CD4-positive, alpha-beta T cell treated with Interleukin-17A for 1 hour (primary cell): Measurements from ENCODE around the gene GDF7.
A peak's percentile ranks its signal among the peaks of the same experiment; 100 is the strongest.

Source experiments
- DNase-seq: peaks from one replicate; pipeline ENCODE4 v3.0.0-alpha.2; 2020

Gene GDF7

DNA sequence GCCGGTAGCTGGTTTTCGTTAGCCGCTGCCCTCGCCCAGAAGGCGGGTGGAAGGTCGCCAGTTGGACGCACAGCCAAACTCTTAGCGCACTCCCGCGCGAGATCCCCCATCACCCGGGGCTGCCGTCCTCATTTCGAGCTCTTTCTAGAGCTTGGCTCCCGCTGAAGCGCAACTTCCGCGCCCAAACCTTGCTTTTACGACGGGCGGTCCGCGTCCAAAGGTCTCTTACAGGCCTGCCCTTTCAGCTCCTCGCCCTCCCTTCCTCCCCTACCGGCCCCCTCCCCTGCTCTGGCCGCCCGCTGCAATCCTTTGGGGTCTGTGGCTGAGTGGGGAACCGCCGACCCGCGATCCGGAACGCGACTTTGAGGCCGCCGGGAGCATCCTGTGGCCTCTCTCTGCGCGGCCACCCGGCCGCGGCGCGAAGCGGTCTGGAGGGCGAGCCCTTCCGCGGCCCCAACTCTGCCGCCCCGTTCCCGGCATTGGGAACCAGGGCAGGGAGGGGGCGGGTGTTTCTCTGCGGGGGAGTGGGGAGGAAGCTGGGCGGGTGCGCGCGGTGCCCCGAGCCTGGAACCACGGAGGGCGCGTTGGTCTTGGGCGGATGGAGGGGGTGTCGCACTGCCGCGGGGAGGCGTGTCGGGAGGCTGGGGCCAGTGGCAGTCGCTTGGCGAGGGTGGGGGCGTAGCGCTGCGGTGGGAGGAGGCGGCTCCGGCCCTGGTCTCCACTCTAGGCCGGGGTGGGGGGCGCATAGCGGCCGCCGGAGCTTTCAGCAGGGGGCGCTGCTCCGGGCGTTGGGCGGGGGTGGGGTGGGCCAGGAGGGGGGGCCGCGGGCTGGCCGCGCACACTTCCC, at the start of gene GDF7:
Gene GDF7 (plus strand): TSS at position 841 of the 847 bp plus-strand sequence. CDS start 96 bp downstream, outside the sequence.
- peak; percentile 22 for DNase-seq

DNA sequence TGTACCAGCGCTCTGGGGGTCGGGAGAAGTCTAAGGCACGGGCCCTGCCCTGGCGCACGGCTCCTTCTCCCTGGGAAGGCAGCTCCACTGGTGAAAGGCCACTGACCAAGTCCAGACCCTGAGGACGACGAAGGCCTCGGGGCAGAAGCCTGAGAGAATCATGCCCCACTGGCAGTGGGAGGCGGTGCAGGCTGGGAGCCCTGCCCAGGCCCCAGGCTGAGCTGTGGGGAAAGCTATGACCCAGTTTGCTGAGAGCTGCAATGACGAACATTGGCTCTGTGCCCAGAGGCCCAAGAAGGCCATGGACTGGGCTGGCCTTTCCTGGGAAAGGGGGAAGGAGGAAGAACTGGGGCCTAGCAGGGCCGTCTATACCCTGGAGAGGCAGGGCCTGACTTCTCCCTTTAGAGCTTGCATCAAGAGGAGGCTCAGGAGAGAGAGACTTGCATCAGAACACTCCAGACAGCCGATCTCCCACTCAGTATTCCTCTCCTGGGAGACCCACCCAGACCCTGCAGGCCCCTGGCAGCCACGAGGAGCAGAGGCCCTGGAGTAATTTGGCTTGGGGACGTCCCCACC, 49.0 kb upstream of the GDF7 start:
- DNase-seq = peak; percentile 10

DNA sequence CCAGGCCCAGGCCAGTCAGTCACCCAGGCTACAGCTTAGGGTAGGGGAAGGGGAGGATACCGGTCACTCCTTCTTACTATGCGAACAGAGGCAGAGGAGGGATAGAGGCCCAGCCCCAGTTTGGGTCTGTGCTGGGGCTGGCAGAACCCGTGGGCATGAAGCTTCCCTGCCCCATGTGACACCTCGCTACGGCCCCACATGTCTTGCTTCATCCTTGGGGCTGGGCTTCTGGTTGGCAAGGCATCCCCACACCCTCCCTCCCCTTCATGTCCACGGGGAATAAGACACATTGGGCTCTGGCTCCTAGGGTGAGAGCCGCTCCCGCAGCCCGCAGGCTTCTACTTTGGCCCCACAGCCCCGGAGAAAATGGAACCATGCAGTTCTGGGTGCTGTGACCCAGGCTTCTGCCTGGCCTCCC, 48.5 kb upstream of the GDF7 start:
- DNase-seq = no peak

DNA sequence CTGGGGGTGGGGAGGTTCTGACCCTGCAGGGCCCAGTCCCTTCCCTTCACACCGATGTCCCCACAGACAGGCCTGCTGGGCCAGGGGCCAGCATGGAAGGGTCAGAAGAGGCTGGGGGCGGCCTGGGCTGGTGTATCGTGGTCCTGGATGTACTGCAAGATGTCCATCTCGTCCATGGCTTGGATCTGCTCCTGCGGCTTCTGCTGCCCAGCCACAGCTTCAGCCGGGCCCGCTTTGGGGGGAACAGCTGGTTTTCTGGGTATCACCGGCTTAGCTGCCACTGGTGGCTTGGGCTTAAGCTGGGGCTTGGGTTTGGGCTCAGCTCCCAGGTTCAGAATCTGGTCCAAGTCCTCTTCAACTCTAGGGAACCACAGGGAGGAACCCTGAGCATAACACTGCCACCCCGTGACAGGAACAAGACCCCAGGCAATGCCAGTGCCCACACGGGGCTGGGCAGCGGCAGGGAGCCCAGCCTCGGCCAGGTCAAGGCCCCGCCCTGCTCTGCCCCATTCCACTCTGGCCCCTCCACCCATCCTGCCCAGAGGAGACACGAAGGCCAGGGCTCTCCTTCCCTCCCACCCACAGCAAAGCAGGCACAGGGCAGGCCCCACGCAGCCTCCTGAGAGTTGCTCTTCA, 47.9 kb upstream of the GDF7 start:
- DNase-seq = no peak

DNA sequence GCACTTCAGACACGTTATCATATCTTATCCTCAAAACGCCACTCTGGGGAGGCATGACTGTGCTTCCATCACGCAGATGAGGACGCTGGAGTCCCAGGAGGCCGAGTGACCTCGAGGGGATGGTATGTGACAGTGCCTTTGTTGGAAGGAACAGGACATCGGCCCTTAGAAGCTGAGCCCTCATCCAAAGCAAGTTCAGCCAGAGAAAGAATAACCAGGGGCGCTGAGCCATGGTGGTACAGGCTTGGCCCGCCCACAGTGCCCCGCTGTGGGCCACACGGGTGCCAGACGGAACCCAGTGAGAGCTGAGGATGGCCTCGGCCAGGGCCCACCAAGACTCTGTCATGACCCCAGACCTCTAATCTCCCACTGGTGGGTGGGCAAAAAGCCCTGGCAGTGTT, 47.3 kb upstream of the GDF7 start:
- no peak for DNase-seq

DNA sequence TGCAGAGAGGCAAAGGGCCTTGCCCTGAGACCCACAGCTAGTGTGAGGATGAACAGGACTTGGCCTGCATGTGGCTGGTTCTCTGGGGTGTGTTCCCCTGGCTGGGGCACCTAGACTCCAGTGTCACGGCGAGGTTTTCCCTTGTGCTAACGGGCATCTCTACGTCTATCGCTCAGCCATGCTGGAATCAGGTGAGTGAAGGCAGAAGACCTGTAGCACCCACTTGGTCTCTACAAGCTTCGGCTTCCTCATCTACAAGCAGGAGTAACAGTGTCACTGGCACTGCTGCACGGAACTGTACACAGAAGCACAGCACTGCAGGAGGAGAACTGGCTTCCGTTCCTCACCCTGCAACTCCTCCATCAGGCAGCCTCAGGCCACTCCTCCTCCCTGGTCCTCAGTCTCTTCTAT, 46.7 kb upstream of the GDF7 start:
- no peak for DNase-seq

DNA sequence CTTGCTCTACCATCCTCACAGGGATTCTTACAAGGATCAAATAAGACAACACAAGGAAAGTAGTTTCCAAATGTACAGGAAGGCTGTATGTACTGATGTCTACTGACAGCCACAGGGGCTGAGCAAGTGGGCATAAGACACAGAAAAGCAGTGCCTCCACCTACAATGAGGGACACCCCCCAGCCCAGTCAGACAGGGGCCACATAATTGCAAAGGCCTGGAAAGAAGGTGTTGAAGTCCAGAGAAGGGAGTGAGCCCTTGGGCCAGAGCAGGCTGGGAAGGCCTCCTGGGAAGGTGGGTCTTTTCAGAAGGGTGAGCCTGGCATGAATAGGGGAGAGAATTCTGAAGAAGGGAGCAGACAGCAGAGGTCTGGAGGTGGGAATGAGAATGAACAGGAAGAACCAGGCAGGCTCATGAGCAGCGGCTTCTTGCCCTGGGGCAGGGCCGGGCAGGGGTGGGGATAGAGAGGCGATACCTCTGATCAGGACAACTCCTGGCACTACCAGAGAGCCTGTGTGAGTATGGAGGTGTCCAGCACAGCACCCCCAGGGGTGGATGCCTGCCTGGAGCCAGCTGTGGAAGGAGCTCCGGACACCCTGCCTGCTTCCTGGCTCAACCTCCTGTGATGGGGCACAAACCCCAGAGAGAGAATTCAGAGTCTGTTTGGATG, 46.1 kb upstream of the GDF7 start:
- no peak for DNase-seq

DNA sequence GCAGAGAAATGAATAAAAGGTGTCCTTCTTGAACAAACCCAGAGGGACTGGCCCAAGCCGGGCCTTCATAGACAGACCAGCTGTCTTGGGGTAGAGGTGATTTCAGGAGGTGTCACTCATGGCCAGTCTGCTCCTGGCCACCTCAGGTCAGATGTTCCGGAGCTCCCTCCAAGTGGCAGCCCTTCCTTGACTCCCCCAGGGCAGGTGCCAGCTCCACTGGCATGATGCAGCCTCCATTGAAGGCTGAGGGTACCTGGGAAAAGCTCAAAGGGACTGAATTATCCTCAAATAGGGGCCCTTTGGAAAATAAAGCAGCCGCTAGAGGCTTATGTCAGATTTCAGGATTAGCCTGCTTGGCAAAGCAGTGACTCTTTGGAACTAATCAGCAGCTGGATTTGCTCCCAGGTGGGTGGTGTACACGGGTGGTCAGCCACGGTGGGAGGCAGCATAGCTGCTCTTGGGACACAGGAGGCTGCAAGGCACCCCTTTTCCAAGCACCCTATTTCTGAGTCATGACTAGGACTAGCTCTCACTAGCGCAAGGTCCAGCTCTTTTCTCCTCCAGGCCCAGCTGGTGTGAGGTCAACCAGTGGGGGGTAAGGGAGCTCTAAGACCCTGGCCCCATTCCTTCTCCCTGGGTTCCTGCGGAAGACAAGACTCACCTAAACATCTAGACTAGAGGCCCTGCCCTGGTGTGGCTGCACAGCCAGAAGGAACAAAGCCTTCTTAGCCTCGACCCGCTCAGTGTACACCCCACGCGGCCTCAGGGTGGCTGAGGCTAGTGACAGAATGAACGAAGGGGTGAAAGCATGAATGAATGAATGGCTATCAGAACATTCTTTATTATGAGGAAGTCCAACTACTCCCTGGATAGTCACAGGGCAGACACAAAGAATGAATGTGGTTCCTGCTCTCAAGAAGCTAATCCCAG, 45.3 kb upstream of the GDF7 start:
- DNase-seq = no peak

DNA sequence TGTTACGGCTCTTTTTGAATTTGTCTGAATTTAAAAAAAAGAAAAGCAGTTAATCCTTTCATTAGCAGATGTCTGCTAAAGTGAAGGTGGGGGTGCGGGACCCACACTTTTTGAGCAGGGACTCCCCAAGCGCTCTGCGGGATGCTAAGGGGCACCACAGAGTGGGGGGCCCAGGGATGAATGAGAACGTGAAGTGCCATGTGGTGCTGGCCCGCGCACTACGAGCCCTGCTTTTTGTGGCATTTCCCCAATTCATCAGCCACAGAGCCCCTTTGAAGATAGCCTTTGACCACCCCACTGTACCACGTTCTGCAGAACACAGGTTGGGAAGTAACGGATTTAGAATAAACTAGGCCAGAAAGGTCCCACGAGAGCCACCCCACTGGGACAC, 44.7 kb upstream of the GDF7 start:
- no peak for DNase-seq

DNA sequence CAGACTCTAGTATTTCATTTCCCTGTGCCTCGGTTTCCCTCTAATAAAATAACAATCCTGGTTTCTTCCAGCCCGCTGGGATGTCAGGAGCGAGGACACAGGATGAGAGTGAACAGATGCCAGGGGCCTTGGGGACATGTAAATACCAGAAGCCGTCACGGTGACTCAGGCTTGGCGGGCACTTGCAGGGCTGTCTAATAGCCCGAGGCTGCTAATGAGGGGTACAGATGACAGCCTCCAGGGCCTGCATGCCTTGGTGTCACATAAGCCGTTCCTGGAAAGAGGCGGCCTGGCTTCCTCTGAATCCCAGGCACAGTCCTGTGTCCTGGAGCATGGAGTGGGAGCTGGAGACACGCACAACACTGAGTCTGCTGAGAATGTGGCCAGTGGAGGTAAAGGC, 44.2 kb upstream of the GDF7 start:
- DNase-seq = no peak

DNA sequence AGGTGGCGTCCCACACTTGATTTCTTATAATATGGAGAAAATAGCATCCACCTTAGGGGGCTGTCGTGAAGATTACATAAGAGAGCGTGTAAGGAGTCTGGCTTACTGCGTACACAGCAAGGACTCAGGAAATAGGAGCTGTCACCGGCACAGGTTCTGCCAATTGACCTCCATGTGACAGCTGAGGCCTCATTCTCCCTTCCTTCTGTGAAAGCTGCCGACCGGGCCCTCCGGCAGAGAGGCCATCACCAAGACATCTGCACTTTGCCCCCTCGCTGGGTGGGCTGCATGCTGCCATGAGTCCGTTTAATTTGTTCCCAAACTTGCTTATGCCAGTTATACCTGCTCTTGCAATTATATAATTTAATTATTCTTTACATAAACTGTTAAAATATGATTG, 43.7 kb upstream of the GDF7 start:
- DNase-seq = no peak

DNA sequence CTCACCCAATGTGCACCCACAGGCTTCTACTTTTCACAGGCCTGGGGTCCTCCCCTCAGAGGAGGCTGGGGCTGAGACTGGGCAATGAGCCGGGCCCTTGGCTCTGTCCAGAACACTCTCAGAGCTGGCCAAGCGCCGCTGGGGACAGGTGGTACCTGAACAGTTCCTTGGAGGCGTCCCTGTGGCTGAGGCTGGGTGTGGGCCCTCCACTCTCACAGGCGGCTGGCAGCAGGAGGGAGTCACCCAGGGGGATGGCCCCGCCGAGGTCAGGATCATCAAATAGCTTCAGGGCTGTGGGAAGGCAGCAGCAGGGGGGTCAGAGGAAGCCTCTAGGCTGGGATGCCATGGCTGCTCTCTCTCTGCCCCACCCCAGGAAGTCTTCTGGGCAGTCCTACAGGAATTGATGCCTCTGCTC, 43.2 kb upstream of the GDF7 start:
- no peak for DNase-seq

DNA sequence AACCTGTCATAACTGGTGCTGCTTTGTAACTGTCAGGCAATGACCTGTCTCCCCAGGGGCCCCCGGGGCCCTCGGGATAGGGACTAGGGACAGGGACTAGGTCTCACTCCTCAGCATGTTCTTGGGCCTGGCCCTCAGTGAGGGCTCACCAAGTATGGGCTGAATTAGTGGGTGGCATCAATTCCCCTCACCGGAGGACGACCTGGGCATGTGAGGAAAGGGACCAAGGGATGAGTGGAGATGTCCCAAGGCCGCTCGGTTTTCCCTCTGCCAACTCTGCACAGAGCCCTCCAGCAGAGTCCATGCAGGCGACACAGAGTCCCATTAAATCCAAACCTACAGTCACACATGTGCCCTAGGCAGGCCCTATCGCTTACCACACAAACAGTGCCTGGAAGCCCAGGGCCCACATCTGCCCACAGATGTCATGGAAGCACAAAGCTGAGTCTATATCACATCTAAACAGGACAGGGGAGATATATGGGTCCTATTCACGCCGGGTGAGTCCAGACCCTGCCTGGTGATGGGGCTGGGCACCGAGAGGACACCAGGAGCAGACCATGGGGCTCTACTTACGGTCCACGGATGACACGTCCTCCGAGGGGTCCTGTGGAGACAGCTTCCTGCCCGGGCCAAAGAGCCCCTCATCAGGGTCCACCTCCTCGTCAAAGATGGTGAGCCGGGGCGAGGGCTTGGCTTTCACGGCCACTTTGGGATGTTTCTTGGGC, 42.6 kb upstream of the GDF7 start:
- DNase-seq = no peak

DNA sequence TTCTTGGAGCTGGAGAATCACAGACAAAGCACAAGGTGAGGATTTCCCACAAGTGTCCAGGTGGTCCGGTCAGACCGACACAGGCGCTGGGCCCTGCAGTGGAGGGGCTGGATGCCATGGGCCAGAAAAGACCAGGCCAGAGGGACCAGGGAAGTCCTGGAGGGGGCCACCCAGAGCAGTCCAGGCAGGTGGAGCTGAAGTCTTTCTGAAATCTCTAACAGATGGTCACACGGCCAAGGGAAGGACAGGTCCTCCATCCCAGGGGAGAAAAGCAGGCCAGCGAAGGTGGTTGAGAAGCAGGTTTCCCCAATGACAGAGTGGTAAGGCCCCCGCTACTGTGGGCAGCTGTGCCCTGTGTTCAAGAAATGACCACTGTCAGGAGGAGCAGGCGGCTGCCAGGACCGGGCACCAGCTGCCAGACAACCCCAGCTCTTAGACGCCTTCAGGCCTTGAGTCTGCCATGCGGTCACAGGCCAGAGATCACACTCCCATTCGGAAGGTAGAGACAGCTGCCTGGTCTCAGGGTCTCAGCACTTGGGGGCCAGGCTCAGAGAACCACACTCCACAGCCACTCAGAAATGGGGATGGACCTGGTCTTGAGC, 42.0 kb upstream of the GDF7 start:
- no peak for DNase-seq

DNA sequence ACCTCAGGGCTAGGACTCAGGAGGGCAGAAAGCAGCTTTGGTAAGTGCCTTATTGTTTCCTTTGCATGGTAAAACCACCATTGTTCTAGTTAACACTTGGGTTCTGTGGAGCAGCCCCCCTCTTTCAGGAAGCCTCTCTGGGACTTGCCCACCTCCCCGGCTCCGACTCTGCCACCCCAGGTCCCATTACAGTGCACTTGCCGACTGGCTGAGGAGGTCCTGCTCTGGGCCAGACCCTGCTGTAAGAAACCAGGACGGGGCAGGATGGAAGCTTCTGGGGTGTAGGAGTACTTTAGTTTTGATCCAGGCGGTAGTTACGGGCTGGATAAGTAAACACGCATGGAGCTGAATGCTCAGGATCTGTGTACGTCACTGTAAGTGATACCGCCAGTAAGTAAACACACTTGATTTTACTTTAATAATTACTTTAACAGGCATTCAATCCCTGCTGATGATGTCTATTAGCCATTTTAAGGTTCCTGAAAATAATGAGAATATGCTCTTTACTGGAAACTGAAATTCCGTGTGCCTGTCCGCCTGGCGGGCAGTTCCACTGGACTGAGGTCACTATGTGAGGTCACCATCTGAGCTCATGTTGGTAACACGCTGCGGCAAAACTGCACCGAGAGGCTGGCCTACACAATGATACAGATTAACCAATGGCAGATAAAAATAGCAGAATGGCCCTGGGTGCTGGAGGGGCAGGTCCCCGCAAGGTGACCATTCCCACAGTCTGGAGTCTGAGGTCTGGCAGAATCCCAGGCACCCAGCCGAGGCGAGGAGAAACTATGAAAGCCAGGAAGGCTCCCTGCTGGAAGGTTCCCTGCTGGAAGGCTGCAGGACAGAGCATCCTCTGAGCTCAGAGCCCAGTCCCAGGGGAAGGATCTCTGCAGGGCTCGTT, 41.2 kb upstream of the GDF7 start:
- DNase-seq = no peak

DNA sequence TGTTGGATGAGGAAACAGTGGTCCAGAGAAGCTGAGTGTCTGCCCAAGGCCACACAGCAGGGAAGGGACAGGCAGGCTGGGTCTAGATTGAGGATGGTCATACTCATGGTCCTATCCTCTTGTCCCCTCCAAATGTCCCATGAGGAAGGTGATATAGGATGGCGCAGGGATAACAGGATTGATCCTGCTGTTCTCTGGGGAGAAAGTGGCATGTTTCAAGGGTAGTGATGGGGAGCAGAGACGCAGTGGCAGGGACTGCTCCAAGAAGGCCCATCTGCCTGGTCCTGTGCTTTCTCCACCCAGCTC, 40.6 kb upstream of the GDF7 start:
- DNase-seq = no peak

DNA sequence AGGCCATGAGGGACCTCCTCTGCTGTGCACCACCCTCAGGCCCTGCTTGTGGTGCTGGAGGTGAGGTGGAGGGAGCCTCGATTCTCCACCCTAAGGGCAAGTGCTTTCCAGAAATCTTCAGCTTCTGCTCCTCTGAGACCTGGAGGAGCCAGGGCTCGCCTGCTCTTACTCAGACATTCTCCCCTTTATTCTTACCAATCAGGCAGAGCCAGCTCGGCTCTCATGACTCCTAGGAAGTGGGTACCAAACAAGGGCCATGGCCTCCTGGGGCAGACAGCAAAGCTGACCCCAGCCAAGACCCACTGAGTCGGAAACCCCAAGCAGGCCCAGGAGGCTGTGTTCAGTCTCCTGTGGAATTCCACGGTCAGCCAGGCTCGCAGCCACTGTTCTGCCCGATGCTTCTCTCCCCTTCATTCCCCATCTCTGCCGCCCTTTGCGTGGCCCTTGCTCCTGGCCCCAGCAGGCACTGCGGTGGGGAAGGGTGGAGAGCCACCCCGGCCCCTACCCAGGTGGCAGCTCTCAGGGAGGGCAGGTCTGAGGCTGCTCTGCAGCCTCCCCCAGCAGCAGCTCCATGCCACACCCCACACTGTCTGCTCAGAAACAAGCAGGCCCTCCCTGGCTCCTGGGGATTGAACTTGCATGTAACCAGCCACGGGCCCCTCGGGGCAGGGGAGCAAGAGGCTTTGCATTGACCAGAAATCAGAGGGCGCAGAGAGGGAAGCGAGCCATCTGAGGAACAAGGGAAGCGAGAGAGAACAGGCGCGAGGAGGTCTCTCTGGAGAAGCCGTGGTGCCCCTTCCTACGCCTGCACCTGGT, 40.0 kb upstream of the GDF7 start:
- DNase-seq = no peak

DNA sequence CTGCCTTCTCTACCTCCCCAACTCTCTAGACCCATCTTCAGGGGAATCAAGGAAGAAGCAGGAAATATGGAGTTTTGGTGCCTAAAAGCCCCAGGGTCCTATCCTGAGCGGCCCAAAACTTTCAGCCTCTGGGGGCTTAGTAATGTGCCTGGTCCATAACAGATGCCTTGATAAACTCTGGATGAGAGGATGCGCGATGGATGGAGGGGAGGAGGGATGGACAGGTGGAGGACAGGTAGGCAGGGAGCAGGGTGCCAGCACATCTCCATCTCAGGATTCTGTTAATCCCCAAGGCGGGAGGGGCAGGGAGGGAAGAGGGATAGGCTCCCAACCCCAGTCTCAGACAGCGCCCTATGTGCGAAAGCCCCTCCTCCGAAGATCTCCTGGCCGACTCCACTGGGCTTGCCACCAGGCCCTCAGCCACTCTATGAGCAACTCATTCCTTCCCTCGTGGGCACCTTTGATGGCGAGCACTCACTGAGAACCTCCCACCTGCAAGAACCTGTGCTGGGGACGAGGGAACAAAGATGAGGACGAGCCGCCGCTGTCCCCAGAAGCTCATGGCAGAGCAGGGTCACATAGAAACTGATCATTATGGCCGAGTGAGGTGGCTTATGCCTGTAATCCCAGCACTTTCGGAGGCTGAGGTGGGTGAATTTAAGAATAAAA, 39.1 kb upstream of the GDF7 start:
- DNase-seq = no peak

DNA sequence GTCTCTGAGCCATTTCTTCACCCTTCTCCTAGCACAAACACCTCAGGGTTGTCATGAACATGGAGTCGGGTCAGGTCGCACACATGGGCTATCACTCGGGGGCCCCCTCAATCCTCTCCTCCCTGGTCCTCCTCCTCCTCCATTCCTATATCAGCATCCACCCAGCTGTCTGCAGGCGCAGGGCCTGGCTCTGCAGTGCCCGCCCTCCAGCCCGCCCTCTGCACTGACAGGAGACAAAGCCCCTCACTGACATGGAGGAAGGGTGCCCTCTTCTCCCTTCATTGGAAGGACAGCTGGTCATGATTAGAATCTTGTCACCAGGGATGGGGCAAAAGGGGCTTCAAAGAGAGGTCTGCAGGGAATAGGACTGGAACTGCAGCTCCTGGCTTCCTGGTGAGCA, 37.8 kb upstream of the GDF7 start:
- DNase-seq = no peak
